ENCODE measurements around the gene IGSF9.

Gene IGSF9

DNA sequence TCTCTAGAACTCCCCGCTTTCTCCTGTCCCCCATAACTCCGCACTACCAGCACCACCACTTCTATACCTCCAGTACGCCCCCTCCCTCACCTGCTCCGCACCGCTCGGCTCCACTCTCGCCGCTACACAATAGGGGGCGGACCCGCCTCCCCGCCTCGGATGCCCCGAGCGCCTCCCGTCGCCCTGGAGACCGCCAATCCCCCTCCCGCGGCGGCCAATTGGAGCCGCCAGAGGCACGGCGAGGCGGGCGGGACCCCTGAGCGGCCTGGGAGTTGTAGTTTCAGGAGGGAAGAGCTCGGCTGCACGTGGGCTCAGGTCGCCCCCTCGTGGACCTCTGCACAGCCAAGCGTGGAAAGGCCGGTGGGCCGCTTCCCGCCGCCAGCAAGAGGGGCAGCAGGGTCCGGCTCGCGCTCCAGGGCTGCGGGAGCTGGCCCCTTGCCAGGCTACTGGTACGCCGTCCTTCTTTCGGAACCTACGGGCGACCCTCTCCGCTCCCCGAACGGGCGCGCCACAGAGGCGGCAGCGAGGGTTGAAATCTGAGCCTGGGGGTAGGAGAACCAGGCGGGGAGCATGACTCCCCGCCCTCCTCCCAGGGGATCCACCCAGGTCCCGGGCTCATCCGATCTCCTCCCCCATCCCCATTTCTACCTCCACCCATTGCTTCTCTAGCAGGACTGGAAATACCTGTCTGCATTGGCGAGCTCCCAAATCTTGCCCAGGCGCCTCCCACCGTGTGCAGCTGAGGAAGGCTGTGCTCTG is at the start of gene IGSF9:
Gene IGSF9 (minus strand): TSS at position 131 of the 759 bp plus-strand sequence. CDS start 2,159 bp downstream, outside the sequence.
- DNase-seq (ENCODE audit: low read depth, low spot score): peak; percentile 82

- no peak for DNase-seq (ENCODE audit: low read depth, low spot score)
Measured at GRCh38 chr1:159994896-159995295, 49.5 kb upstream of the IGSF9 start.

DNA sequence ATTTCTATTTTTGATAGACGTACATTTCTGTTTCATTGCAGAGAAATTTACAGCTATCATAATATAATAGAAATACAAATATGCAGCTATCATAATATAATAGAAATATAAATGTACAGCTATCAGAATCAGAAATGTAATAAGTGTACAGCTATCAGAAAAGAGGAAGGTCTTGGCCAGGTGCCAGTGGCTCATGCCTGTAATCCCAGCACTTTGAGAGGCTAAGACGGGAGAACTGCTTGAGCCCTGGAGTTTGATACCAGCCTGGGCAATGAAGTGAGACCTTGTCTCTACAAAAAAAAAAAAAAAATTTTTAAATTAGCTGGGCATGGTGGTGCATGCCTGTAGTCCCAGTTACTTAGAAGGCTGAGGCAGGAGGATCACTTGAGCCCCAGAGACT is 48.5 kb upstream of the IGSF9 start:
- no peak for DNase-seq (ENCODE audit: low read depth, low spot score)

DNA sequence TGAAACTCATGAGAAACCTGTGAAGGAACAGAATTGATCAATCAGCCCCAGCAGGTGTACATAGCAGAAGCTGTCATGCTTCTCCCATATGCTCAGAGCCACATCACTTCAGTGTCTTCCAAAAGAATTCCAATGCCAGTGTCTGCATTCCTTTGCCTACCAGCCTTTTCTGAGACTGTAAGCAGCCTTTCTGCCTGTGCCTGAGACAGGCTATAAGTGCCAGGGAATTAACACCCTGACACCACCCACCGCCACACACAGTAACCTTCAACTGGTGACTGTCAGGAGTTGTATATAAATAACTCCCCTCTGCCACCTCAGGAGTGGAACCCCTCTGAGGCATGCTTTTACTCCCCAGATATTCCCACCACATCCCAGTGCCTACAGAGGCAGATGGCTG is 46.7 kb upstream of the IGSF9 start:
- DNase-seq (ENCODE audit: low read depth, low spot score): no peak

GRCh38 chr1:159991513-159991912 is 46.1 kb upstream of the IGSF9 start:
- DNase-seq (ENCODE audit: low read depth, low spot score): no peak

DNA sequence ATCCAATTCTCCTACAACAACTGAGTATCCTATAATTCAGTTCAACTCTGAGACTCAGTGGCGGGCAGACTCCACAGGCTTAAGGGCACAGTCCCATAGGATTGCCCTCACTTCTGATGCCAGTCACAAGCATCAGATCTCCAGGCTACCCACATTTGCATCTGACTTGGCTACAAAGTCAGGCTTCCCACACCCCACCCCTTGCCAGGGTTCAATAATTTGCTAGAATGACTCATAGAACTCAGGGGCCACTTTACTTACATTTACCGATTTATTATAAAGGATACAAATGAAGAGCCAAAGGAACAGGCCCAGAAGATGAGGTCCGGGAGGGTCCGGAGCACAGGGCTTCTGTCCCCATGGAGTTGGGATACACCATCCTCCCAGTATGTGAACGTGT is 44.6 kb upstream of the IGSF9 start:
- DNase-seq (ENCODE audit: low read depth, low spot score): no peak

GRCh38 chr1:159989581-159989980 is 44.2 kb upstream of the IGSF9 start:
- no peak for DNase-seq (ENCODE audit: low read depth, low spot score)

GRCh38 chr1:159988006-159988405 is 42.6 kb upstream of the IGSF9 start:
- no peak for DNase-seq (ENCODE audit: low read depth, low spot score)

GRCh38 chr1:159987186-159987585 is 41.8 kb upstream of the IGSF9 start:
- DNase-seq (ENCODE audit: low read depth, low spot score): no peak

DNA sequence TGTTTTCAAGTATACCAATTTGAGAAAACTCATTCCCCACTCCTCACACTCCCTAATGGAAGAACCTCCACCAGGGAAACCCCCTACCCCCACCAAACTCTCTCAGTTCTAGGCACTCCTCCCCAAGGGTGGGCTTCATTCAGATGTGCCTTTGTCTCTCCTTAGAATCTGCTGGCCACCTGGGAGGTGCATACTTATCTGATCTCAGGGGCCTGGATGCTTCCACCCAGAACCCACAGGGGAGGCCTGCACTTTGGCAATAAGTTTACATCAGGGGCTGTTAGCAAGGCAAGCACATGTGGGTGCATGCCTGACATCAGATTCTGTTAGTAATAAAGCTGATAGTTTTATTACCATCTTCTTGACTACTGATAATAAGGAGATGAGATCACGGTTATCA is 41.1 kb upstream of the IGSF9 start:
- DNase-seq (ENCODE audit: low read depth, low spot score): no peak

GRCh38 chr1:159986093-159986492 is 40.7 kb upstream of the IGSF9 start:
- no peak for DNase-seq (ENCODE audit: low read depth, low spot score)

DNA sequence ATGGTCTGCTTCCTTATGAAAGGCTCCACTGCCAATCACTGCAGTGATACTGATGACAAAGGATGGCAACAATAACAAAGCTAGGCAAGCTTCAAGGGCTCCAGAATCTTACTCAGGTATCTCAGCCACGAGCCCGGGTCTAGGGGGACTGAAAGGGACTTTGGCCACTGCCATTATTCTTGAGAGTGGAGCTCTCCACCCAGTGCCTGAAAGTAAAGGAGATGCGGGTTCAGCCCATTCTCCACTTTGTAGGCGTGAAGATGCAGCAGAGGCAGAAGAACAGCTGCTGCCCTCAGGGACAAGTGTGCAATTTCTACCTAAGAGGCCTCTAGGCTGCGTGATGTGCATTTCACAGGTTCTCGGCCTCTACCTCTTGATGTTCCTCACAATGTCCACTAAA is 40.1 kb upstream of the IGSF9 start:
- DNase-seq (ENCODE audit: low read depth, low spot score): no peak

DNA sequence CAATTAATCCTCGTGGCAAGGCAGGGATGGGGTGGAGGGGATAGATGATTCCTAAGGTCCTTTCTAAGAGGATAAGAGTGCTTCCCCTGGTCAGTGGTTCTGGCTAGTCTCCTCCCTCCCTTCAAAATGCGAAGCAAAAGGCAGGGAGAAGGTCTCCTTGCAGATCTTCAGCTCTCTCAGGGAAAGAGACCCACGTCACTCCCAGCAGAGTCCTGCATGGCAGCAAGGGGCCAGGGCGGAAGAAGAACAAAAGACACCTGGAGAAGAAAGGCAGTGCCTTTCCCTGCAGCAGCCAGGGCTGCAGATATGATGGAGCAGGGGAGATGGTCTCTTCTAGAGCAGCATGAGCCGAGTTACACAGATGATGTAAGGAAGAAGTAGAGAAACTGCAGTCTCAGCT is 38.3 kb upstream of the IGSF9 start:
- DNase-seq (ENCODE audit: low read depth, low spot score): no peak

- DNase-seq (ENCODE audit: low read depth, low spot score): no peak
Measured at GRCh38 chr1:159982280-159982679, 36.9 kb upstream of the IGSF9 start.

DNA sequence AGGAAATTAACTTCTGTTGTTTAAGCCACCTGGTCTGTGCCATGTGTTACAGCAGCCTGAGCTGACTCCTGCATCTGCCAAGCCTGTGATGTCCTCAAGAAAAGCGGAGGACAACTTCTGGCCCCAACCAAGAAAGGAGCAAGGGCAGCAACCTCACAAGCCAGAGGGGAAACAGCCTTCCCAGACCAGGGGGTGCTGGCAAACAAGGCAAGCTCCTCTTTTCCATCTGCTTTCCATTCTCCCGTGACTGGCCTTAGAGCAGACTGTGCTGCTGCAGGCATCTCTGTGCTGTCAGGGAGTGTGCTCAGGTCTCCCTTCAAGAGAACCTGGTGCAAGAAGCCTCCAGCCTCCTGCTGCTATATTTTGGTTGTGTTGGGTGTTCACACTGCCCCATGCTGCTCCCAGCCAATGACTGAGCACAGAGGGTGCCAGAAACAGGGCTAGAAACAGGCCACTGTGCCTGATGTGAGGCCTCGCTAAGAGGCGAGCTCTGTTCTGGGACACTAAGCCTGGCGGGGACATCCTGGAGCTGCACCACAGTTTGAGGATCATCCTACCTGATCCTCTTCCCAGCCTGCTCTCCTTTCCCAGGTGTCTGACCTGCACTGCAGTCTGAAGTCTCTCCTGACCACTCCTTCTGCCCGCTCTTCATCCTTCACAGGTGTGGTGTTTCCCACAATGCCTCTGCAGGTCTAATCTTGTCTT is 36.1 kb upstream of the IGSF9 start:
- DNase-seq (ENCODE audit: low read depth, low spot score): no peak

- DNase-seq (ENCODE audit: low read depth, low spot score): no peak
Measured at GRCh38 chr1:159980786-159981185, 35.4 kb upstream of the IGSF9 start.

DNA sequence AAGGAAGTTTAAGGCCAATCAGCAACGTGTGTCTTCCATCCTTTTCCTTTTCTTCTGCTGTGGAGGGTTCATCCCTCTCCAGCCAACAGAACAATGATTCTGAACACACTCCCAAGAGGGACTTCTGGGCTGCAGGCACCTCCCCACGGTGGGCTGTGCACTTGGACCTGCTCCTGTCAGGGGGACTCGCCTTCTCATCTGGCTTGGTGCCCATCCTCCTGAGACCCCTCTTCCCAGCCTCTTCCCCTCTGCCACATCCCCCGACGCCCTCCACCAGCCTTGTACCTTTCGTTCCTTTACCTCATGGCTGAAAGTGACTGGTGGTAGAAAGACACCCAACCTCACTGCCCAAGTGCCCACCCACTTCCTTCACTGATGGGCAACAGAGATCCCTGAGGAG is 34.7 kb upstream of the IGSF9 start:
- DNase-seq (ENCODE audit: low read depth, low spot score): no peak

DNA sequence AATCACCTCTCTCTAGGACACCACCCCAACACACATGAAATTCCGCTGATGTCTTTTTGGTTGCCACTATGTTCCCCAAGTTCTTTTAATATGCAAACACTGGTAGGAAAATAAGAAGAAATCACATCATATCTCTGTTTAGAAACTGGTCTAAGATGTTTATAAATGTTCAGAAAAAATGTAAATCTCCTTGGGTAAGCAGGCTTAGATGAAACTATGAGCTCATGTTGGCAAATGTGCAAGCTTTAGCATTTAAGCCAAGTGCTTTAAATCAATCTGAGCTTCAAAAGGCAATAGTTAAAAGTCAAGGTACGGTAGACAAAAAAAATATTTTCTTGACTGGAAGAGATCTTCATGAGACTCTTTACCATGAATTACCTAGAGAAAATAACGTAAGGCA is 33.8 kb upstream of the IGSF9 start:
- DNase-seq (ENCODE audit: low read depth, low spot score): no peak

DNA sequence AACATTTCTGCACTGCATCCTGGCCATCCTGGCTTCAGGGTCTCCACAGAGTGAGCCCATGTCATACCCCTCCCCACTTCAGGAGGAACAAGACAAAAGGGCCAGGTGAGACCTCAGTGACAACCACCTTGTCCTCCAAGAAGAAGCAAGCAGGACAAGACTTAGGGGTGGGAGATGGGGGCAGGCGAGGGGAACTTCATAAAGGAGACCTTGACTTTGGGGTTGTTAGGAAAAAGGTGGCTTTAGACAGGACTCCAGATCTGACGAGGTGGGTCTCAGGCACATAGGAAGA is 32.6 kb upstream of the IGSF9 start:
- DNase-seq (ENCODE audit: low read depth, low spot score): no peak

DNA sequence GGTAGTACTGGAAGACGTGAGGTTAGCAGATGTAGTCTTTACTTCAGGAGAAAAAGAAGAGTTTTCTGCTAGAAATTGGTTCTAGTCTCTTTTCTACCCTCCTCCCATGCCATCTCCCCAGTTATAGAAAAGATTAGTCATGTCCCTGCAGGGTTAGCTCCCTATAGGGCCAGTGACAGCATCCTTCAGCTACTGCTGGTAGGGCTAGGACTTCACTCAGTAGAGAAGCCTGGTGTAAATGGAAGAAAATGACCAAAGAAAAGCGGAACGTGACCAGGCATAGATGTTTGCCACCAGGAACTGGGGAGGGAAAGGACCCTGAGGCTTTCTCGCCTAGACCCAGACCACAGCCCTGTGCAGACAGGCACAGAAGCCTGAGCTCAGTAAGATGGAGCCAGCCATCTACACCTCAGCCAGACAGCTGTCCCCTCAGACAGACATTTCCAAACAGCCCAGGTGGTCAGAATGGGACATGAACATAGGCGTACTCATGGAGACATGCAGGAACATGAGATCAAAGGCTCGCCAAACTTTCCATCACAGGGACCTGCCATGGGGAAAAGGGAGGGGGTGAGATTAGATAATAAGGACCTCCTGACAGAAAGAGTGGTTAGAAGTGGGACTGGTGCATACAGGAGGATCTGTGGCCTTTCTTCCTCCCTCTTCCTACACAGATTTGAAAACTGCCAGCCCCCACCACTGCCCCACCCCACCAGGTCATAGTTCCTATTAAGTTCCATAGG is 32.1 kb upstream of the IGSF9 start:
- no peak for DNase-seq (ENCODE audit: low read depth, low spot score)

DNA sequence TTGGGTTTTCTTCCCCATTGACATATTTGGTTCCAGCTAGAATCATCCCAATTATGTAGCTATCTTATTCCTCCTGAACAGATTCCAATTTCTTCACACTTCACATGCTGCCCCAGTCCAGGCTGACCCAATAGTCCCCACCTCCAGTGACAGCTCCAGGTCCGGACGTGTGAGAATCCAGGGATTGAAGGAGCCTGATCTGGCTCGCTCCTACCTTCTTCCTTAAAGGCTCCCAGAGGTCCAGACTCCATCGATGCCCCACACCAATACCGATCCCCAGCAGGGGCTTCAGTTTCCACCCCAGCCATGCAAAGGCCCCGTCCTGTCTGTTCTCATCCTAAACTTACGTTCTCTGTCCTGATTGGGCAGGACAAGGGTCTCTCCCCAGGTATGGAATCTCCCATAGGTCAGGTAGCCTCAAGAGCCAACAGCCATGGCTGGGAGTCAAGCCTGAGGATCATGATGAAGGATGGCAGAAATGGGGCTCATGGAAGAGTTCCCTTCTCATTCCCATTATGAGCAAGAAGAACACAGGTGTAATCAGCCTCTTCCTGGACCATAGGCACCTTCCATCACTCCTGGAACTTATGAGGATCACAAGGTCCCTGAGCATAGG is 29.0 kb upstream of the IGSF9 start:
- no peak for DNase-seq (ENCODE audit: low read depth, low spot score)

DNA sequence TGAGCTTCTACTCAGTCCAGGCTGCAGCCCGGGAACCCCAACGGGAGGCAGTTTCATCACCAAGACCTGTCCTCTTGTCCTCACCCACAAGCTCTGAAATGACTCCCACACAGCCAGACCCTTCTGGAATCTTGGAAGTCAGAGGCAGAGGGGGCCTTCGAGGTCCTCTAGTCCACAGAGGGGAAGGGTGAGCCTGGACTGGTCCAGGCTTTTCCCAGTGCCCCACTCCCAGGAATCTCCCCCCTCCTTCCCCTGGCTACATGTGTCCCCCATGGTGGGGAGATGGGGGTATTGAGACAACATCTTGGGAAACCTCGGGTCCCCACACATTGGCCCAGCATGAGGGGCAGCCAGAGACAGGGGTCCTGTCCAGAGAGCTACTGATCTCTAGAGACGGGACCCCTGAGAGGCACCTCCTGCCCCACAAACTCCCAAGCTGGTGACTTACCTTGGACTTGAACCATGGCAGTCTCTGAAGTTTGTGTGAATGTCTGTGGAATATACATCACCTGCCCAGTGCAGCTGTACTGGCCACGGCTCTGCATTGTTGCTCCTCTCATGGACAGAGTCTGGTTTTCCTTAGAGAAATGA is 28.0 kb upstream of the IGSF9 start:
- DNase-seq (ENCODE audit: low read depth, low spot score): no peak

Measured in activated naive CD8-positive, alpha-beta T cell treated with anti-CD3 and anti-CD28 coated beads, Interleukin-2, amount 50 U/mL, for 16 hours (primary cell).